Endothelial cell of umbilical vein (primary cell): ENCODE results near the gene DGCR2. TPM values are rescaled to one million over a fixed set of nuclear protein-coding genes. Genes with fewer than 3 reads are reported as not detected.

ENCODE experiments used
- BruUV-seq: library from RNA; stranded (reverse); fragments of 400-500 nt; replicated peaks from 2 replicates; lab custom pipeline; 2021; lab: Mats Ljungman, UMichigan
- CTCF ChIA-PET: fragments of 300-600, 350-600 bp; sonication (Branson Sonifier 250); formaldehyde crosslinking; loops from one replicate; lab custom pipeline; 2021; ENCODE audit warnings: antibody characterized with exemption, inconsistent platforms; lab: Charles Lee
- POLR2A ChIA-PET: fragments of 300-600, 350-600 bp; sonication (Branson Sonifier 250); formaldehyde crosslinking; loops from one replicate; lab custom pipeline; 2021; ENCODE audit warnings: antibody characterized with exemption, inconsistent platforms; lab: Charles Lee
- DNase-seq: peaks from one replicate; pipeline ENCODE4 v3.0.0-alpha.2; 2011; ENCODE audit warnings: low read depth, low spot score
- FAIRE-seq: peaks from 2 replicates; lab custom pipeline; 2011; peaks lifted over from hg19 to GRCh38; lab: Jason Lieb, UNC
- H2AFZ ChIP-seq: 2 replicates; pipeline ENCODE4 v1.6.0; 2012; ENCODE audit warnings: low read depth, low read length, control low read depth, inconsistent platforms
- H3K27ac ChIP-seq: 2 replicates; pipeline ENCODE4 v1.5.1; 2011; ENCODE audit warnings: low read depth, mild to moderate bottlenecking, control low read depth, low read length, moderate library complexity; ENCODE audit not compliant: insufficient read depth
- H3K27me3 ChIP-seq, 2 experiments: 2 replicates each; pipeline versions ENCODE4 v1.6.0 to v1.6.1; 2011; ENCODE audit warnings: low read length in 2 of 2, mixed read lengths in 1 of 2; ENCODE audit not compliant: control insufficient read depth in 2 of 2, insufficient read depth in 2 of 2
- H3K36me3 ChIP-seq, 2 experiments: 2 replicates in 1 of 2; 3 replicates in 1 of 2; pipeline ENCODE4 v1.5.1; 2011; ENCODE audit warnings: low read length in 2 of 2, mild to moderate bottlenecking in 1 of 2, moderate library complexity in 1 of 2; ENCODE audit not compliant: control insufficient read depth in 2 of 2, insufficient read depth in 2 of 2; ENCODE audit errors: extremely low read depth in 1 of 2
- H3K4me1 ChIP-seq: 3 replicates; pipeline ENCODE4 v1.5.1; 2011; ENCODE audit warnings: mild to moderate bottlenecking, low read length; ENCODE audit not compliant: control insufficient read depth, insufficient read depth; ENCODE audit errors: extremely low read depth
- H3K4me2 ChIP-seq: 2 replicates; pipeline ENCODE4 v1.6.1; 2011; ENCODE audit warnings: low read length, control low read depth, mixed read lengths; ENCODE audit not compliant: insufficient read depth
- H3K4me3 ChIP-seq, 3 experiments: fragments of 200-600 bp in 1 of 3; sonication (generic), shearing (Covaris generic) in 1 of 3; replicated peaks in 1 of 3; 2 replicates each; pipeline ENCODE4 v1.5.1; 2011 to 2016; ENCODE audit warnings: control low read depth in 3 of 3, low read length in 3 of 3, mild to moderate bottlenecking in 2 of 3, inconsistent platforms in 1 of 3, low read depth in 1 of 3, moderate library complexity in 1 of 3; ENCODE audit not compliant: insufficient read depth in 1 of 3
- H3K79me2 ChIP-seq: 2 replicates; pipeline ENCODE4 v1.6.0; 2012; ENCODE audit warnings: low read length, inconsistent platforms; ENCODE audit not compliant: control insufficient read depth, insufficient read depth
- H3K9ac ChIP-seq: replicated peaks from 2 replicates; pipeline ENCODE3; 2011; ENCODE audit warnings: low read length, control low read depth; ENCODE audit not compliant: insufficient read depth; ENCODE audit errors: extremely low read depth
- H3K9me1 ChIP-seq: replicated peaks from 3 replicates; pipeline ENCODE4 v1.6.0; 2011; ENCODE audit warnings: mild to moderate bottlenecking, low read length; ENCODE audit not compliant: control insufficient read depth, insufficient read depth; ENCODE audit errors: extremely low read depth
- H3K9me3 ChIP-seq: replicated peaks from 2 replicates; pipeline ENCODE4 v1.5.1; 2012; ENCODE audit warnings: low read length, inconsistent platforms; ENCODE audit not compliant: control insufficient read depth, insufficient read depth
- H4K20me1 ChIP-seq: replicated peaks from 2 replicates; pipeline ENCODE3; 2011; ENCODE audit warnings: mild to moderate bottlenecking, low read length; ENCODE audit not compliant: control insufficient read depth, insufficient read depth; ENCODE audit errors: extremely low read depth
- CTCF ChIP-seq, 2 donors: IDR thresholded peaks; 1 replicate in 1 of 2; 2 replicates in 1 of 2; pipeline ENCODE4 v1.5.1; 2011; ENCODE audit warnings: low read length in 2 of 2, mild to moderate bottlenecking in 2 of 2, moderate library complexity in 2 of 2, control low read depth in 1 of 2, inconsistent platforms in 1 of 2, low read depth in 1 of 2; ENCODE audit not compliant: insufficient read depth in 1 of 2; ENCODE audit errors: extremely low read depth in 1 of 2
- EZH2 ChIP-seq: IDR thresholded peaks from 2 replicates; pipeline ENCODE4 v1.6.1; 2012; ENCODE audit warnings: borderline replicate concordance, low read depth, mild to moderate bottlenecking, moderate library complexity, low read length, inconsistent platforms; ENCODE audit not compliant: severe bottlenecking
- FOS ChIP-seq: IDR thresholded peaks from 2 replicates; pipeline ENCODE4 v1.6.1; 2011; ENCODE audit warnings: mild to moderate bottlenecking, low read length, moderate library complexity, borderline replicate concordance; ENCODE audit not compliant: insufficient read depth
- GATA2 ChIP-seq: IDR thresholded peaks from 2 replicates; pipeline ENCODE4 v1.7.0; 2011; ENCODE audit warnings: low read depth, mild to moderate bottlenecking, moderate library complexity, mixed read lengths, low read length; ENCODE audit not compliant: insufficient read length, insufficient read depth
- JUN ChIP-seq: IDR thresholded peaks from 2 replicates; pipeline ENCODE4 v1.6.1; 2011; ENCODE audit warnings: borderline replicate concordance, low read depth; ENCODE audit not compliant: insufficient read length, insufficient read depth
- MAX ChIP-seq: IDR thresholded peaks from 2 replicates; pipeline ENCODE4 v1.6.1; 2011; ENCODE audit not compliant: insufficient read depth, insufficient read length
- MYC ChIP-seq: IDR thresholded peaks from one replicate; pipeline ENCODE4 v1.6.1; 2011; ENCODE audit warnings: mild to moderate bottlenecking, low read depth, low read length
- POLR2A ChIP-seq: IDR thresholded peaks from 2 replicates; pipeline ENCODE4 v1.6.1; 2012; ENCODE audit warnings: low read depth, mild to moderate bottlenecking, control low read depth, low read length
- POLR2AphosphoS5 ChIP-seq: IDR thresholded peaks from 2 replicates; pipeline ENCODE4 v1.6.1; 2012; ENCODE audit warnings: low read depth, mild to moderate bottlenecking, control low read depth, low read length, moderate library complexity; ENCODE audit not compliant: insufficient read depth
- dilution Hi-C: fragments of 300-500 bp; cut with MboI; formaldehyde crosslinking; loops from one replicate; pipeline ENCODE4 v1.15.0; 2019; ENCODE audit warnings: low sequenced_read_pairs; ENCODE audit not compliant: extremely low pct_ligation_motif_present
- intact Hi-C: fragments of 100-400 bp; cut with micrococcal nuclease; formaldehyde crosslinking; loops from one replicate; pipeline ENCODE4 v1.10.0; 2022
- polyA plus RNA-seq, 4 experiments: library from polyadenylated mRNA; depleted of rRNA in 3 of 4; stranded (reverse) in 3 of 4; unstranded in 1 of 4; fragments of >200 nt; gene quantifications; 2 replicates each; pipeline versions ENCODE4 v1.2.1 to v1.2.3, GENCODE V29; 2011 to 2012; ENCODE audit warnings: missing spikeins in 1 of 4
- total RNA-seq: library from RNA; stranded (reverse); gene quantifications from 2 replicates; pipeline ENCODE4 v1.2.3, GENCODE V29; 2021

DGCR2 gene
- total and polyA plus RNA-seq, 2 donors (not counting 3 experiments of a cell fraction or from before 2014, with no cell fraction given), result 44.8 to 51.2 TPM

GRCh38 chr22:19036523-19037273 lies 85.5 kb downstream of the DGCR2 start:
- Histone ChIP-seq H3K27ac (no peak overlapping the region), H3K4me1 (no peaks in the 10 kb centered on the region), H3K27me3 (no peaks in the 10 kb centered on the region), H4K20me1 (no peaks in the 10 kb centered on the region), H3K9me1 (no peaks in the 10 kb centered on the region), H3K79me2 (no peaks in the 10 kb centered on the region), H3K36me3 (peaks cover 0 to 14% of the 10 kb centered on the region in 2 experiments), H3K9me3 (no peaks in the 10 kb centered on the region), H3K4me3 (no peak overlapping the region), H2AFZ (no peak overlapping the region), H3K9ac (no peak overlapping the region), H3K4me2 (no peak overlapping the region)
- CTCF ChIA-PET, result interaction anchor here (1.0 kb wide), 1 partner anchor 48 kb away, joined by 4 read pairs; no protein-coding TSS in a partner anchor
- intact Hi-C loops (no loop called here), dilution Hi-C loops (no loop called here)
- FAIRE-seq, result no peak
- DNase-seq, result no peak
- POLR2A ChIA-PET, result no interaction called here
- TF ChIP-seq POLR2AphosphoS5 (no peak), MAX (no peak), POLR2A (no peak), EZH2 (no peak), JUN (no peak), FOS (no peak), MYC (no peak), CTCF (IDR thresholded peaks at IDR 0.05; ENCODE audit: extremely low read depth in 1 of 2, insufficient read depth in 1 of 2, low read depth in 1 of 2, low read length in 2 of 2) (no peak), GATA2 (no peak)
- BruUV-seq, result TSS peak; percentile 10
